ENCODE data around the gene AK8.

DNA sequence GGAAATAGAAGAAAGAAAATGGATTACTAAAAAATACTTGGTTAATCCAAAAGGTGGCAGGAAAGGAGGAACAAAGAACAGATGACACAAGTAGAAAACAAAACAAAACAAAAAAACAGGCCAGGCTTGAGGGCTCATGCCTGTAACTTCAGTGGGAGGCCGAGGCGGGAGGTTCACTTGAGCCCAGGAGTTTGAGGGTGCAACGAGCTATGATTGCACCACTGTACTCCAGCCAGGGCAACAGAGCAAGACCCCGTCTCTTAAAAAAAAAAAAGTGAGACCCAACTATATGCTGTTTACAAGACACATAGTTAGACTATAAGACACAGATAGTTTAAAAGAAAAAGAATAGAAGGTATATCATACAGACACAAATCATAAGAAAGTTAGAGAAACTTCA, 59.5 kb downstream of the AK8 start:
- TF ChIP-seq, protein P1, sequence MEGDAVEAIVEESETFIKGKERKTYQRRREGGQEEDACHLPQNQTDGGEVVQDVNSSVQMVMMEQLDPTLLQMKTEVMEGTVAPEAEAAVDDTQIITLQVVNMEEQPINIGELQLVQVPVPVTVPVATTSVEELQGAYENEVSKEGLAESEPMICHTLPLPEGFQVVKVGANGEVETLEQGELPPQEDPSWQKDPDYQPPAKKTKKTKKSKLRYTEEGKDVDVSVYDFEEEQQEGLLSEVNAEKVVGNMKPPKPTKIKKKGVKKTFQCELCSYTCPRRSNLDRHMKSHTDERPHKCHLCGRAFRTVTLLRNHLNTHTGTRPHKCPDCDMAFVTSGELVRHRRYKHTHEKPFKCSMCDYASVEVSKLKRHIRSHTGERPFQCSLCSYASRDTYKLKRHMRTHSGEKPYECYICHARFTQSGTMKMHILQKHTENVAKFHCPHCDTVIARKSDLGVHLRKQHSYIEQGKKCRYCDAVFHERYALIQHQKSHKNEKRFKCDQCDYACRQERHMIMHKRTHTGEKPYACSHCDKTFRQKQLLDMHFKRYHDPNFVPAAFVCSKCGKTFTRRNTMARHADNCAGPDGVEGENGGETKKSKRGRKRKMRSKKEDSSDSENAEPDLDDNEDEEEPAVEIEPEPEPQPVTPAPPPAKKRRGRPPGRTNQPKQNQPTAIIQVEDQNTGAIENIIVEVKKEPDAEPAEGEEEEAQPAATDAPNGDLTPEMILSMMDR (IDR thresholded peaks at IDR 0.05; ENCODE audit: low read length): no peak
- TF ChIP-seq EZH2 (IDR thresholded peaks at IDR 0.05; ENCODE audit: borderline replicate concordance, low read length): no peak

Data from OCI-LY1 (cell line).